Measurements from ENCODE around the gene CDRT4.
"Not testable (repeated sequence)": the region's sequence is repeated elsewhere in the genome, so short reads cannot be mapped to it uniquely, and the experiment has no call there.

Gene CDRT4

GRCh38 chr17:15456972-15457722 lies 10.3 kb downstream of the CDRT4 start:
- no peak for DNase-seq

- no peak for DNase-seq
These were observed 10.9 kb downstream of the CDRT4 start for GRCh38 chr17:15456496-15456895.

GRCh38 chr17:15454346-15454745 lies 13.1 kb downstream of the CDRT4 start:
- DNase-seq, result no peak

GRCh38 chr17:15453782-15454181 lies 13.6 kb downstream of the CDRT4 start:
- no peak for DNase-seq

GRCh38 chr17:15453246-15453645 lies 14.2 kb downstream of the CDRT4 start:
- no peak for DNase-seq

- DNase-seq, result no peak
These were observed 14.7 kb downstream of the CDRT4 start for GRCh38 chr17:15452746-15453145.

- no peak for DNase-seq
These were observed 15.7 kb downstream of the CDRT4 start for GRCh38 chr17:15451680-15452079.

- no peak for DNase-seq
These were observed 18.9 kb downstream of the CDRT4 start for GRCh38 chr17:15448580-15448956.

- DNase-seq, result no peak
These were observed 19.4 kb downstream of the CDRT4 start for GRCh38 chr17:15447928-15448579.

- no peak for DNase-seq
These were observed 21.4 kb downstream of the CDRT4 start for GRCh38 chr17:15446036-15446435.

- DNase-seq, result no peak
These were observed 22.6 kb downstream of the CDRT4 start for GRCh38 chr17:15444805-15445204.

GRCh38 chr17:15442311-15443180 lies 24.9 kb downstream of the CDRT4 start:
- DNase-seq, result no peak

- DNase-seq, result no peak
These were observed 26.1 kb downstream of the CDRT4 start for GRCh38 chr17:15441315-15441714.

- DNase-seq, result no peak
These were observed 27.1 kb downstream of the CDRT4 start for GRCh38 chr17:15440347-15440746.

- not testable (repeated sequence) for DNase-seq
These were observed 28.0 kb downstream of the CDRT4 start for GRCh38 chr17:15439205-15439985.

- no peak for DNase-seq
These were observed 28.8 kb downstream of the CDRT4 start for GRCh38 chr17:15438491-15439105.

GRCh38 chr17:15437303-15437635 lies 30.2 kb downstream of the CDRT4 start:
- DNase-seq, result no peak

- DNase-seq, result peak; percentile 42 to 56
These were observed 30.7 kb downstream of the CDRT4 start for GRCh38 chr17:15436473-15437302.

GRCh38 chr17:15434956-15435355 lies 32.5 kb downstream of the CDRT4 start:
- no peak for DNase-seq

- DNase-seq, result no peak
These were observed 34.4 kb downstream of the CDRT4 start for GRCh38 chr17:15432807-15433611.

- DNase-seq, result no peak
These were observed 35.7 kb downstream of the CDRT4 start for GRCh38 chr17:15431766-15432165.
